Pancreas (tissue), 10 donors: ENCODE measurements around the gene CHD9. TPM values are rescaled to one million over a fixed set of nuclear protein-coding genes. Genes with fewer than 3 reads are reported as not detected.
A peak's percentile ranks its signal among the peaks of the same experiment; 100 is the strongest.

Experiments
- ATAC-seq, 4 donors: fragments of 200-7000 bp; cut with Tn5 transposase; one replicate each; pipeline versions ENCODE4 v1.8.0 to v1.9.1; 2020; ENCODE audit warnings: mild to moderate bottlenecking in 4 of 4, moderate library complexity in 4 of 4
- DNase-seq, 6 donors: peaks; one replicate each; pipeline ENCODE4 v3.0.0-alpha.2; 2020
- FAIRE-seq: peaks from 2 replicates; lab custom pipeline; 2012; peaks lifted over from hg19 to GRCh38; lab: Jason Lieb, UNC
- H3K27ac ChIP-seq, 4 donors: fragments of 200-600 bp; sonication (generic); 1 replicate in 3 of 4; 2 replicates in 1 of 4; pipeline versions ENCODE4 v1.5.0 to v1.8.0; 2020
- H3K27me3 ChIP-seq, 4 donors: fragments of 200-600 bp; one replicate each; pipeline ENCODE4 v1.8.0; 2021
- H3K36me3 ChIP-seq, 3 donors: fragments of 200-600 bp; sonication (generic) in 1 of 3; one replicate each; pipeline versions ENCODE4 v1.5.0 to v1.8.0; 2020 to 2021
- H3K4me1 ChIP-seq, 3 donors: fragments of 200-600 bp; one replicate each; pipeline ENCODE4 v1.8.0; 2021
- H3K4me3 ChIP-seq, 4 donors: fragments of 200-600 bp; sonication (generic) in 2 of 4; one replicate each; pipeline versions ENCODE4 v1.5.0 to v1.8.0; 2020 to 2021
- H3K9me3 ChIP-seq, 4 donors: fragments of 200-600 bp; one replicate each; pipeline ENCODE4 v1.8.0; 2021
- CTCF ChIP-seq, 4 donors: fragments of 200-600 bp; sonication (generic) in 3 of 4; IDR thresholded peaks; one replicate each; pipeline versions ENCODE4 v1.5.0 to v1.8.0; 2021; ENCODE audit warnings: antibody characterized with exemption in 4 of 4
- WGBS, 2 donors: extraction: QIAGEN DNeasy Blood & Tissue Kit; methylation state at CpG; one replicate each; pipeline ENCODE4 v1.1.7; 2013; 5-methylcytosine and 5-hydroxymethylcytosine counted together
- intact Hi-C, 3 donors: fragments of 100-400 bp; cut with DNase I; formaldehyde crosslinking; loops; one replicate each; pipeline versions ENCODE4 v1.11.1 to v1.14.2; 2022
- polyA plus RNA-seq, 2 donors: library from polyadenylated mRNA; stranded (reverse); fragments of 200-250 nt; gene quantifications; one replicate each; pipeline ENCODE4 v1.2.3, GENCODE V29; 2013
- total RNA-seq, 6 donors: library from RNA; stranded (reverse); fragmentation: NEBNext Ultra II Directional in 4 of 6; extraction: Animal tissue kit (Norgen Biotek cat#: 25700) in 4 of 6; gene quantifications; one replicate each; pipeline versions ENCODE4 v1.2.1 to v1.2.4, GENCODE V29; 2021 to 2023
- donor health status: healthy with polysubstance abuse.
- donor health status: DM: no; HTN: no; CAD: no; lungs with moderate emphysema.
- donor health status: DM: no; HTN: no; CAD: no.
- donor health status: control.
- donor health status: control.
- donor health status: Bipolar disorder and iron deficiency.
- donor health status: DM: yes; HTN: yes; CAD: no.
- donor health status: DM: no; HTN: no; CAD: no.
- donor health status: DM: no; HTN: no; CAD: no.
- donor health status: DM: yes; HTN: yes; CAD: no.

The CHD9 gene
- total and polyA plus RNA-seq, 8 donors: 7.2 to 40.9 (median 30.1) TPM

- intact Hi-C loops: no loop called here
- TF ChIP-seq CTCF (IDR thresholded peaks at IDR 0.05): no peak
- ATAC-seq: no peak
- Histone ChIP-seq H3K27ac (no peak overlapping the region), H3K9me3 (no peaks in the 10 kb centered on the region), H3K4me3 (no peak overlapping the region), H3K4me1 (no peaks in the 10 kb centered on the region), H3K27me3 (no peaks in the 10 kb centered on the region), H3K36me3 (no peaks in the 10 kb centered on the region)
- 45 to 47% methylated on average over 1 of the region's 1 CpG for WGBS, 2 donors
- no peak for DNase-seq
- no peak for FAIRE-seq
Observed at GRCh38 chr16:53369921-53370320, 315.1 kb downstream of the CHD9 start.

DNA sequence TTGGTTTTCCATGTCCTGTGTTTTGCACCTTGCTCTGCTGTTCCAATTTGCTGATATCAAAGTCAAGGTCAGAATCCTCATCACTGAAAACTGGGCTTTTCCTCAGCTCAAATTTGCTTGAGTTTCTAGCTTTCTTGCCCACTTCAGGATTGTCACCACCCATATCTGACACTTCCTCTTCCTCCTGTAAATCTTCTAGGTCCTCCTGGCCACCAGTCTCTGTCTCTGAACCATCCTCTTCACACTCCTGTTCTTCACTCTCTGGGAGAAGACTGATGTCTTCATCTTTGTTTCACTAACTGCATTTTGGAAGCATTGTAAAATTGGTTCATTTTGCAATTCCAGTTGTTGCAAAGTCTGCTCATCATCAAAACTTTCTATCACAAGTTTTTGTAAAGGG lies 316.0 kb downstream of the CHD9 start:
- no peak for TF ChIP-seq CTCF (IDR thresholded peaks at IDR 0.05)
- no peaks in the 10 kb centered on the region for H3K4me1 ChIP-seq
- H3K4me3 ChIP-seq: no peak overlapping the region
- DNase-seq: no peak
- no peaks in the 10 kb centered on the region for H3K27me3 ChIP-seq
- H3K27ac ChIP-seq: no peak overlapping the region
- no peaks in the 10 kb centered on the region for H3K9me3 ChIP-seq
- H3K36me3 ChIP-seq: no peaks in the 10 kb centered on the region
- ATAC-seq: no peak
- FAIRE-seq: no peak
- intact Hi-C loops: no loop called here

- TF ChIP-seq CTCF (IDR thresholded peaks at IDR 0.05): no peak
- no peaks in the 10 kb centered on the region for H3K9me3 ChIP-seq
- WGBS, 2 donors: 5 to 15% methylated on average over 55 to 56 of the region's 56 CpGs
- intact Hi-C loops: no loop called here
- H3K36me3 ChIP-seq: no peaks in the 10 kb centered on the region
- peak overlapping the region; percentile 28 to 61 (median 30) for H3K4me3 ChIP-seq
- DNase-seq (peak; percentile 63 to 92 (median 84)), FAIRE-seq (no peak), ATAC-seq (peak; percentile 98 to 99 (median 98))
- H3K4me1 ChIP-seq: no peaks in the 10 kb centered on the region
- peak overlapping the region in 3 of 4 donors; percentile 22 to 72 (median 28) for H3K27ac ChIP-seq
- no peaks in the 10 kb centered on the region for H3K27me3 ChIP-seq
Observed at GRCh38 chr16:53372992-53373871, 318.4 kb downstream of the CHD9 start.

- 91 to 97% methylated on average over 5 of the region's 5 CpGs for WGBS, 2 donors
- H3K4me3 ChIP-seq: no peak overlapping the region
- ATAC-seq: no peak
- intact Hi-C loops: no loop called here
- H3K27ac ChIP-seq: no peak overlapping the region
- no peak for FAIRE-seq
- H3K9me3 ChIP-seq: no peaks in the 10 kb centered on the region
- no peaks in the 10 kb centered on the region for H3K36me3 ChIP-seq
- DNase-seq: no peak
- H3K4me1 ChIP-seq: no peaks in the 10 kb centered on the region
- no peaks in the 10 kb centered on the region for H3K27me3 ChIP-seq
- no peak for TF ChIP-seq CTCF (IDR thresholded peaks at IDR 0.05)
Observed at GRCh38 chr16:53374800-53375199, 320.0 kb downstream of the CHD9 start.

DNA sequence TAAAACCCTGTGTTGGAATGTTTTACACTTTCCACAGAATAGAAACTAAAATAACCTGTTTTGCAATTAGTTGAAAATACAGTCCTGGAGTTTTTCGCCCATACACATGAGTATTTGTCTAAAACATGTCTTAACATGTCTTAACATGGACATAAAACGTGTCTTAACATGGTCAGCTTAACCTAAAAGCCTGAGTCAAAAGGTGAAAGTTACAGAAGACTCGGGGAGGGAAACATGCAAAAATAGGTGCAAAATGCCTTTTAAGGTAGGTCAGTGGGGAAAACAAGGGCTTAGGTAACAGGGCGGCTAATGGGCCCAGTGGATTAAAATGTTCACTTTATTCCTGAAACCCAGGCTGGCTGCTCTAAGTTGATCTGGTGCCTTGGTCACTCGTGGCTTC lies 323.3 kb downstream of the CHD9 start:
- no peak for ATAC-seq
- H3K27me3 ChIP-seq: no peaks in the 10 kb centered on the region
- no peaks in the 10 kb centered on the region for H3K36me3 ChIP-seq
- H3K9me3 ChIP-seq: no peaks in the 10 kb centered on the region
- TF ChIP-seq CTCF (IDR thresholded peaks at IDR 0.05): no peak
- intact Hi-C loops: no loop called here
- 55 to 73% methylated on average over 5 of the region's 5 CpGs for WGBS, 2 donors
- no peak overlapping the region for H3K27ac ChIP-seq
- no peak overlapping the region for H3K4me3 ChIP-seq
- no peak for DNase-seq
- no peaks in the 10 kb centered on the region for H3K4me1 ChIP-seq
- FAIRE-seq: no peak
